Neural progenitor cell (in vitro differentiated cells): ENCODE measurements around the gene INAFM1. TPM values are rescaled to one million over a fixed set of nuclear protein-coding genes. Genes with fewer than 3 reads are reported as not detected.

Experiments used
- DNase-seq: peaks from one replicate; pipeline ENCODE4 v3.0.0-alpha.2; 2016; ENCODE audit warnings: low spot score
- H2AFZ ChIP-seq: fragments of 200-600 bp; sonication (generic); replicated peaks from 2 replicates; pipeline ENCODE4 v1.6.1; 2016; ENCODE audit warnings: antibody characterized with exemption
- H3F3A ChIP-seq: fragments of 200-600 bp; sonication (generic); 2 replicates; pipeline ENCODE4 v1.6.1; 2016; ENCODE audit warnings: antibody characterized with exemption, low read depth
- H3K27ac ChIP-seq: fragments of 200-600 bp; sonication (generic); 2 replicates; pipeline ENCODE4 v1.5.1; 2016; ENCODE audit warnings: mild to moderate bottlenecking
- H3K27me3 ChIP-seq: fragments of 200-600 bp; sonication (generic); 2 replicates; pipeline ENCODE4 v1.6.1; 2016; ENCODE audit warnings: mild to moderate bottlenecking, moderate library complexity
- H3K36me3 ChIP-seq: fragments of 200-600 bp; sonication (generic); 2 replicates; pipeline ENCODE4 v1.5.1; 2016
- H3K4me1 ChIP-seq: fragments of 200-600 bp; sonication (generic); 2 replicates; pipeline ENCODE4 v1.6.1; 2016; ENCODE audit warnings: mixed run types
- H3K4me2 ChIP-seq: fragments of 200-600 bp; sonication (generic); 2 replicates; pipeline ENCODE4 v1.6.1; 2016
- H3K4me3 ChIP-seq: fragments of 200-600 bp; sonication (generic); 2 replicates; pipeline ENCODE4 v1.5.1; 2016
- H3K79me2 ChIP-seq: fragments of 200-600 bp; sonication (generic); 2 replicates; pipeline ENCODE4 v1.6.1; 2016; ENCODE audit warnings: low read depth
- H3K9ac ChIP-seq: fragments of 200-600 bp; sonication (generic); 2 replicates; pipeline ENCODE4 v1.6.1; 2016
- H3K9me3 ChIP-seq: fragments of 200-600 bp; sonication (generic); 2 replicates; pipeline ENCODE4 v1.5.1; 2016; ENCODE audit warnings: low read depth
- H4K20me1 ChIP-seq: fragments of 200-600 bp; sonication (generic); 2 replicates; pipeline ENCODE4 v1.6.1; 2016; ENCODE audit warnings: low read depth
- H3K27ac Mint-ChIP-seq: 3 replicates; pipeline ENCODE4 v1.8.0; 2021; ENCODE audit warnings: mixed read lengths
- H3K27me3 Mint-ChIP-seq: 2 replicates; pipeline ENCODE4 v1.8.0; 2022; ENCODE audit warnings: low read depth, mild to moderate bottlenecking, inconsistent platforms, moderate library complexity, mixed read lengths; ENCODE audit not compliant: insufficient read depth
- H3K36me3 Mint-ChIP-seq: 3 replicates; pipeline ENCODE4 v1.8.0; 2021; ENCODE audit warnings: mixed read lengths
- H3K4me1 Mint-ChIP-seq: 3 replicates; pipeline ENCODE4 v1.8.0; 2021; ENCODE audit warnings: mixed read lengths
- H3K4me3 Mint-ChIP-seq: 3 replicates; pipeline ENCODE4 v1.8.0; 2021; ENCODE audit warnings: mild to moderate bottlenecking, moderate library complexity, mixed read lengths
- H3K9me3 Mint-ChIP-seq: 3 replicates; pipeline ENCODE4 v1.8.0; 2020; ENCODE audit warnings: mixed read lengths
- EZH2 ChIP-seq: fragments of 200-600 bp; sonication (generic); IDR thresholded peaks from 2 replicates; pipeline ENCODE4 v1.6.1; 2017; ENCODE audit warnings: antibody characterized with exemption, mild to moderate bottlenecking, moderate library complexity
- EZH2phosphoT487 ChIP-seq: fragments of 200-600 bp; sonication (generic); IDR thresholded peaks from 2 replicates; pipeline ENCODE4 v1.6.1; 2017; ENCODE audit warnings: antibody characterized with exemption
- total RNA-seq: library from RNA; depleted of rRNA; stranded (reverse); fragments of >200 nt; gene quantifications from 2 replicates; pipeline ENCODE4 v1.2.3, GENCODE V29; 2015; ENCODE audit warnings: low replicate concordance
- TF ChIP-seq, protein P1 (sequence below): fragments of 200-600 bp; sonication (generic); IDR thresholded peaks from 2 replicates; pipeline ENCODE4 v1.5.1; 2017; ENCODE audit warnings: antibody characterized with exemption, mild to moderate bottlenecking

INAFM1 gene
- total RNA-seq, 1 donor from 2014 or later: not detected

DNA sequence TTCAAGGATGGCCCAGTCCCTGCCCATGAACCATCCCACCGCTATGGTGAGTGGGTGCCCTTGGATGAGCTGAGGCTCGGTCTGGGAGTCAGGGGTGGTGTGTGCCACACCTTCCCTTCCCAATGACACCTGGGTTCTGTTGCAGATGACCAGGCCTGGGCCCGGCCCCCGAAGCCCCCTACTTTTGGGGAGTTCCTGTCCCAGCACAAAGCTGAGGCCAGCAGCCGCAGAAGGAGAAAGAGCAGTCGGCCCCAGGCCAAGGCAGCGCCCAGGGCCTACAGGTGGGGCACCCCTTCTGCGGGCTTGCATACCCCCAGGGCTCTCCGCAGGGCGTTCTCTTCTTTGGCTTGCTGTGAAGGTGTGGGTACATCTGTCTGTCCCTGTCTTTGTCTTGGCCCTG is 4.3 kb upstream of the INAFM1 start:
- Histone ChIP-seq H3K4me1 (peaks cover 12% of the 10 kb centered on the region), H4K20me1 (peaks cover 18% of the 10 kb centered on the region), H3K4me3 (no peak overlapping the region), H3F3A (peaks cover 36% of the 10 kb centered on the region), H3K36me3 (no peaks in the 10 kb centered on the region), H3K9me3 (no peaks in the 10 kb centered on the region), H3K79me2 (no peaks in the 10 kb centered on the region), H3K9ac (no peak overlapping the region), H3K27ac (no peak overlapping the region), H2AFZ (no peak overlapping the region), H3K27me3 (peaks cover 5% of the 10 kb centered on the region), H3K4me2 (no peak overlapping the region)
- H3K4me3 Mint-ChIP-seq: no peak overlapping the region
- peaks cover 19% of the 10 kb centered on the region for H3K36me3 Mint-ChIP-seq
- H3K27me3 Mint-ChIP-seq: peaks cover 4% of the 10 kb centered on the region
- peaks cover 15% of the 10 kb centered on the region for H3K4me1 Mint-ChIP-seq
- no peak for DNase-seq
- H3K9me3 Mint-ChIP-seq: peaks cover under 1% of the 10 kb centered on the region
- TF ChIP-seq EZH2 (no peak), EZH2phosphoT487 (no peak)
- TF ChIP-seq, protein P1, sequence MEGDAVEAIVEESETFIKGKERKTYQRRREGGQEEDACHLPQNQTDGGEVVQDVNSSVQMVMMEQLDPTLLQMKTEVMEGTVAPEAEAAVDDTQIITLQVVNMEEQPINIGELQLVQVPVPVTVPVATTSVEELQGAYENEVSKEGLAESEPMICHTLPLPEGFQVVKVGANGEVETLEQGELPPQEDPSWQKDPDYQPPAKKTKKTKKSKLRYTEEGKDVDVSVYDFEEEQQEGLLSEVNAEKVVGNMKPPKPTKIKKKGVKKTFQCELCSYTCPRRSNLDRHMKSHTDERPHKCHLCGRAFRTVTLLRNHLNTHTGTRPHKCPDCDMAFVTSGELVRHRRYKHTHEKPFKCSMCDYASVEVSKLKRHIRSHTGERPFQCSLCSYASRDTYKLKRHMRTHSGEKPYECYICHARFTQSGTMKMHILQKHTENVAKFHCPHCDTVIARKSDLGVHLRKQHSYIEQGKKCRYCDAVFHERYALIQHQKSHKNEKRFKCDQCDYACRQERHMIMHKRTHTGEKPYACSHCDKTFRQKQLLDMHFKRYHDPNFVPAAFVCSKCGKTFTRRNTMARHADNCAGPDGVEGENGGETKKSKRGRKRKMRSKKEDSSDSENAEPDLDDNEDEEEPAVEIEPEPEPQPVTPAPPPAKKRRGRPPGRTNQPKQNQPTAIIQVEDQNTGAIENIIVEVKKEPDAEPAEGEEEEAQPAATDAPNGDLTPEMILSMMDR: no peak
- H3K27ac Mint-ChIP-seq: no peak overlapping the region

DNA sequence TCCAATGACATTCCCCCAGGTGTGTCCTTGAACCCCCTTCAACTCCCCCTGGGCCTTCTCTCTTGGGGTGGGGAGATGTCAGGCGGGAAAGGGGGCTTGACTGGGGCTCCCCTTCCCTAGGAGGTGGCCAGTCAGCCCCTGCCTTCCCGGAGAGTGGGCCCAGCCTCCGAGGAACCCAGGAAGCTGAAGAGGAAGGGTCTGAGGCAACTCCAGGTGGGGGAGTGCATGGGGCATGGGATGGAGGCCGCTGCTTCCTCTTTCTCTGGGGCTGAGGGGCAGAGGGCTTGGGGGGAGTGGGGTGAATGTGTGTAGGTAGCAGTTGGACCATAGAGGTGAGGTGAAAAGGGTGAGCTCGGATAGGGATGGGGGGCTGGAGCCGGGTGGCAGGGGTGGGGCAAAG is 2.7 kb upstream of the INAFM1 start:
- no peak overlapping the region for H3K9ac ChIP-seq
- DNase-seq: no peak
- H3K4me1 ChIP-seq: peaks cover 17% of the 10 kb centered on the region
- TF ChIP-seq EZH2phosphoT487 (no peak), EZH2 (no peak)
- TF ChIP-seq, protein P1: no peak
- no peak overlapping the region for H3K27ac ChIP-seq
- Mint-ChIP-seq H3K4me3 (peak overlapping the region; percentile 88), H3K27ac (peak overlapping the region; percentile 57), H3K27me3 (peaks cover 6% of the 10 kb centered on the region), H3K4me1 (peaks cover 23% of the 10 kb centered on the region), H3K9me3 (peaks cover 4% of the 10 kb centered on the region), H3K36me3 (peaks cover 19% of the 10 kb centered on the region)
- peaks cover 30% of the 10 kb centered on the region for H4K20me1 ChIP-seq
- peak overlapping the region; percentile 70 for H3K4me3 ChIP-seq
- no peak overlapping the region for H2AFZ ChIP-seq
- no peaks in the 10 kb centered on the region for H3K79me2 ChIP-seq
- H3K4me2 ChIP-seq: peak overlapping the region; percentile 88
- peaks cover 43% of the 10 kb centered on the region for H3F3A ChIP-seq
- H3K9me3 ChIP-seq: no peaks in the 10 kb centered on the region
- peaks cover 10% of the 10 kb centered on the region for H3K27me3 ChIP-seq
- H3K36me3 ChIP-seq: no peaks in the 10 kb centered on the region

DNA sequence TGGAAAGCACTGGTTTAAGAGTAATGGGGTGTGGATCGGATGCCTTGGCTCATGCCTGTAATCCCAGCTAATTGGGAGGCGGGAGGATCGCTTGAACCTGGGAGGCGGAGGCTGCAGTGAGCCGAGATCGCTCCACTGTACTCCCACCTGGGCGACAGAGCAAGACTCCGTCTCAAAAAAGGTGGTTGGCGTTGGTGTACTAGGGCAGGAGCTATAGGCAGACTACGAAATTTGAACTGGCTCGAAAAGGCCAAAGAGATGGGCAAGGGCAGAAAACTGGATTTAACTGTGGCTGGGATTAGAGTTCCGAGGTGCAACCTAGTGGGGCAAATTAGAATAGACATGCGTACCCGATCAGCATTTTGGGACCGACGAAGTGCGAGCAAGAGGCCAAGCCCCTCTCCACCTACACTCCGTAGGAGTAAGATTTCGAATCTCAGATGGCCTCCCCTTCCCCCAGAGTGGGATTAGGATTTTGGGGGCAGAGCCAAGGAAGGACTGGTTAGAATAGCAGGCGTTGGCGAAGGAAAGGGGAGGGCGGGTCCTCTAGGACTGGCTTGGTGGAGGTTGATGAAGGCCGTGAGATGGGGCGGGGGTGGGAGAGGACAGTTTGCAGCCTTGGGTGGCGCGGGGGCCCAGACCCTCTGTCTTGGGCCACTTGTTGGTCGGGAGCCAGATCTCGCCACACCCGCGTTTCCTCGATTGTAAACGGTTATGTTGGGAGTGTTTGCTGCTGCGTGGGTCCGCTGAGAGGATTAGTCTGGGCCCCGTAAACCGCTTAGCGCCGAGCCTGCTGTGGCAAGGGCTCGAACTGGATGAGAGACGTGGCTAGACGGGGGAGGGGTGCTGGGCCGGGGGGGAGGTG is 2.0 kb upstream of the INAFM1 start:
- no peaks in the 10 kb centered on the region for H3K79me2 ChIP-seq
- TF ChIP-seq, protein P1: no peak
- no peak for TF ChIP-seq EZH2phosphoT487
- TF ChIP-seq EZH2: no peak
- H3K27me3 ChIP-seq: peaks cover 10% of the 10 kb centered on the region
- H3K9ac ChIP-seq: peak overlapping the region; percentile 3
- Mint-ChIP-seq H3K4me1 (peaks cover 23% of the 10 kb centered on the region), H3K36me3 (peaks cover 19% of the 10 kb centered on the region), H3K27me3 (peaks cover 6% of the 10 kb centered on the region), H3K27ac (peak overlapping the region; percentile 57), H3K9me3 (peaks cover 4% of the 10 kb centered on the region), H3K4me3 (peak overlapping the region; percentile 88)
- peaks cover 33% of the 10 kb centered on the region for H4K20me1 ChIP-seq
- peak overlapping the region; percentile 92 for H3K27ac ChIP-seq
- peak overlapping the region; percentile 70 for H3K4me3 ChIP-seq
- H3K4me2 ChIP-seq: peak overlapping the region; percentile 88
- peaks cover 43% of the 10 kb centered on the region for H3F3A ChIP-seq
- peaks cover 17% of the 10 kb centered on the region for H3K4me1 ChIP-seq
- no peaks in the 10 kb centered on the region for H3K9me3 ChIP-seq
- no peak overlapping the region for H2AFZ ChIP-seq
- peak; percentile 63 for DNase-seq
- no peaks in the 10 kb centered on the region for H3K36me3 ChIP-seq
